ES-I3 (cell line): ENCODE results near the gene THBS2.

Source experiments
- H3K36me3 ChIP-seq: 2 replicates; pipeline ENCODE4 v1.6.1; 2013; ENCODE audit warnings: mild to moderate bottlenecking, low read length, control low read depth, moderate library complexity; ENCODE audit not compliant: insufficient read depth
- H3K4me1 ChIP-seq: 2 replicates; pipeline ENCODE4 v1.6.1; 2013; ENCODE audit warnings: mild to moderate bottlenecking, control low read depth, low read length; ENCODE audit not compliant: insufficient read depth
- H3K9ac ChIP-seq: 2 replicates; pipeline ENCODE4 v1.6.1; 2013; ENCODE audit warnings: low read depth, mild to moderate bottlenecking, low read length, moderate library complexity
- H3K9me3 ChIP-seq: 2 replicates; pipeline ENCODE4 v1.6.1; 2013; ENCODE audit warnings: mild to moderate bottlenecking, low read length, moderate library complexity; ENCODE audit not compliant: control insufficient read depth, insufficient read depth

THBS2 gene

GRCh38 chr6:169237496-169238134, 16.0 kb downstream of the THBS2 start:
- Histone ChIP-seq H3K9ac (no peak overlapping the region), H3K36me3 (no peaks in the 10 kb centered on the region), H3K4me1 (no peaks in the 10 kb centered on the region), H3K9me3 (no peaks in the 10 kb centered on the region)

GRCh38 chr6:169236988-169237387, 16.7 kb downstream of the THBS2 start:
- Histone ChIP-seq H3K9ac (no peak overlapping the region), H3K36me3 (no peaks in the 10 kb centered on the region), H3K9me3 (no peaks in the 10 kb centered on the region), H3K4me1 (no peaks in the 10 kb centered on the region)

GRCh38 chr6:169236545-169236944, 17.1 kb downstream of the THBS2 start:
- Histone ChIP-seq H3K36me3 (no peaks in the 10 kb centered on the region), H3K9ac (no peak overlapping the region), H3K4me1 (no peaks in the 10 kb centered on the region), H3K9me3 (no peaks in the 10 kb centered on the region)

GRCh38 chr6:169235286-169235685, 18.4 kb downstream of the THBS2 start:
- Histone ChIP-seq H3K4me1 (no peaks in the 10 kb centered on the region), H3K36me3 (no peaks in the 10 kb centered on the region), H3K9me3 (no peaks in the 10 kb centered on the region), H3K9ac (no peak overlapping the region)

- Histone ChIP-seq H3K9ac (no peak overlapping the region), H3K36me3 (no peaks in the 10 kb centered on the region; the same call in 1 of the 2 replicates), H3K4me1 (no peaks in the 10 kb centered on the region), H3K9me3 (no peaks in the 10 kb centered on the region)
Observed at GRCh38 chr6:169234634-169235033, 19.0 kb downstream of the THBS2 start.

- no peaks in the 10 kb centered on the region; the same call in 1 of the 2 replicates for H3K36me3 ChIP-seq
Observed at GRCh38 chr6:169233832-169234231, 19.8 kb downstream of the THBS2 start.

GRCh38 chr6:169233181-169233580, 20.5 kb downstream of the THBS2 start:
- Histone ChIP-seq H3K9ac (no peak overlapping the region), H3K36me3 (no peaks in the 10 kb centered on the region; the same call in 1 of the 2 replicates), H3K9me3 (no peaks in the 10 kb centered on the region), H3K4me1 (no peaks in the 10 kb centered on the region)

More at GRCh38 chr6:169233832-169234231, 19.8 kb downstream of the THBS2 start:
- Histone ChIP-seq H3K4me1 (no peaks in the 10 kb centered on the region), H3K9ac (no peak overlapping the region), H3K9me3 (no peaks in the 10 kb centered on the region)

- Histone ChIP-seq H3K36me3 (no peaks in the 10 kb centered on the region; the same call in 1 of the 2 replicates), H3K9ac (no peak overlapping the region), H3K9me3 (no peaks in the 10 kb centered on the region), H3K4me1 (no peaks in the 10 kb centered on the region)
Observed at GRCh38 chr6:169232507-169232931, 21.1 kb downstream of the THBS2 start.

GRCh38 chr6:169231790-169232506, 21.7 kb downstream of the THBS2 start:
- Histone ChIP-seq H3K36me3 (no peaks in the 10 kb centered on the region; the same call in 1 of the 2 replicates), H3K4me1 (no peaks in the 10 kb centered on the region), H3K9ac (no peak overlapping the region), H3K9me3 (no peaks in the 10 kb centered on the region)

- Histone ChIP-seq H3K4me1 (no peaks in the 10 kb centered on the region), H3K36me3 (no peaks in the 10 kb centered on the region; the same call in 1 of the 2 replicates), H3K9me3 (no peaks in the 10 kb centered on the region), H3K9ac (no peak overlapping the region)
Observed at GRCh38 chr6:169230946-169231789, 22.5 kb downstream of the THBS2 start.

GRCh38 chr6:169230322-169230665, 23.4 kb downstream of the THBS2 start:
- Histone ChIP-seq H3K9ac (no peak overlapping the region), H3K9me3 (no peaks in the 10 kb centered on the region), H3K36me3 (no peaks in the 10 kb centered on the region; the same call in 1 of the 2 replicates), H3K4me1 (no peaks in the 10 kb centered on the region)

- Histone ChIP-seq H3K36me3 (no peaks in the 10 kb centered on the region; the same call in 1 of the 2 replicates), H3K9ac (no peak overlapping the region), H3K4me1 (no peaks in the 10 kb centered on the region), H3K9me3 (no peaks in the 10 kb centered on the region)
Observed at GRCh38 chr6:169229615-169230321, 23.9 kb downstream of the THBS2 start.

- H3K9ac ChIP-seq: no peak overlapping the region
- H3K4me1 ChIP-seq: no peaks in the 10 kb centered on the region
- H3K9me3 ChIP-seq: no peaks in the 10 kb centered on the region
- no peaks in the 10 kb centered on the region; the same call in 1 of the 2 replicates for H3K36me3 ChIP-seq
Observed at GRCh38 chr6:169227116-169227515, 26.5 kb downstream of the THBS2 start.

- Histone ChIP-seq H3K4me1 (no peaks in the 10 kb centered on the region), H3K36me3 (no peaks in the 10 kb centered on the region; the same call in 1 of the 2 replicates), H3K9me3 (no peaks in the 10 kb centered on the region), H3K9ac (no peak overlapping the region)
Observed at GRCh38 chr6:169225887-169226286, 27.8 kb downstream of the THBS2 start.
